HG02678 (cell line): ENCODE measurements around the gene TMEM138.

Source experiments
- ATAC-seq: cut with Tn5 transposase; IDR thresholded peaks from one replicate; pipeline ENCODE4 v1.9.1; 2021; ENCODE audit warnings: mild to moderate bottlenecking, moderate library complexity; ENCODE audit not compliant: unreplicated experiment

Gene TMEM138

GRCh38 chr11:61341706-61342105 is 20.5 kb upstream of the TMEM138 start:
- no peak for ATAC-seq

- ATAC-seq: no peak
Measured at GRCh38 chr11:61342207-61342803, 19.9 kb upstream of the TMEM138 start.

DNA sequence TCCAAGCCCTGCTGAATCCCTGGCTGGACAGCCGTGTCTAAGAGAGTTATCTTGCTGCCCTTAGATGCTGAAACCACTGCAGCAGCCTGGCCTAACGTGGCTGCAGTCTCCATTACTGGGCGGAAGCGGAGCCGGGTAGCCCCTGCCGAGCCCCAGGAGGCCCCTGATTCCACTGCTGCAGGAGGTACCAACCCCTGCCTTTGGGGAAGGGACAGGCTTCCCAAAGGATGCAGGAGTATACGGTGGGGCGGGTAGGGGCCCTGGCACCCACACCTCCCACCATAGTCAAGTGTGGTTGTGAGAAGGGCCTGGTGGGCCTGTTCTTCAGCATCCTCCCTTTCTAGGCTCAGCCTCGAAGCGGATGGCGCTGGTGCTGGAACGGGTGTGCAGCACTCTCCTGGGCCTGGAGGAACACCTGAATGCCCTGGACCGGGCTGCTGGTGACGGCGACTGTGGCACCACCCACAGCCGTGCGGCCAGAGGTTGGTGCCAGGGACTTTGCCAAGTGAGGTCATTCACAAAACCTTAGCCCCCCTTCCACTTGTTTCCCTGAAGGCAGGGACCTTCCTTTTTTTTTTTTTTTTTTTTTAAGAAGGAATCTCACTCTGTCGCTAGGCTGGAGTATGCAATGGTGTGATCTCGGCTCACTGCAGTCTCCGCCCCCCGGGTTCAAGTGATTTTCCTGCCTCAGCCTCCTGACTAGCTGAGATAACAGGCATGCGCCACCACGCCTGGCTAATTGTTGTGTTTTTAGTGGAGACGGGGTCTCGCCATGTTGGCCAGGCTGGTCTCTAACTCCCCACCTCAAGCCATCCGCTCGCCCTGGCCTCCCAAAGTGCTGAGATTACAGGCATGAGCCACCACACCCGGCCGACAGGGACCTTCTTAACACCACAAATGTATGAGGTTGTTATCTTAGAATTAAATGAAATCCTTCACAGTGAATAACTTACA is 18.1 kb upstream of the TMEM138 start:
- no peak for ATAC-seq

DNA sequence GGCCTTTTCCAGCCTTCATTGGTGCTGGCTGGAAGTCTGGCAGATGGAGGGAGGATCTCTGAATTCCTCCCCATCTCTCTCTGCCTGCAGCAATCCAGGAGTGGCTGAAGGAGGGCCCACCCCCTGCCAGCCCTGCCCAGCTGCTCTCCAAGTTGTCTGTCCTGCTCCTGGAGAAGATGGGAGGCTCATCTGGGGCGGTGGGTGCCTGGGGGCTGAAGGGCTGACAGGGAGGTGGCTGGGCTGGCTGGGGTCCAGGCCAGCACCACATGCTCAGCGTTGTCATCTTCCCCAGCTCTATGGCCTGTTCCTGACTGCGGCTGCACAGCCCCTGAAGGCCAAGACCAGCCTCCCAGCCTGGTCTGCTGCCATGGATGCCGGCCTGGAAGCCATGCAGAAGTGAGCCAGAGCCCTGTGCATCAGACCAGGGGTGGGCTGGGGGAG is 17.0 kb upstream of the TMEM138 start:
- no peak for ATAC-seq

GRCh38 chr11:61345954-61346843 is 16.0 kb upstream of the TMEM138 start:
- ATAC-seq: no peak

- ATAC-seq: no peak
Measured at GRCh38 chr11:61347916-61348461, 14.2 kb upstream of the TMEM138 start.

DNA sequence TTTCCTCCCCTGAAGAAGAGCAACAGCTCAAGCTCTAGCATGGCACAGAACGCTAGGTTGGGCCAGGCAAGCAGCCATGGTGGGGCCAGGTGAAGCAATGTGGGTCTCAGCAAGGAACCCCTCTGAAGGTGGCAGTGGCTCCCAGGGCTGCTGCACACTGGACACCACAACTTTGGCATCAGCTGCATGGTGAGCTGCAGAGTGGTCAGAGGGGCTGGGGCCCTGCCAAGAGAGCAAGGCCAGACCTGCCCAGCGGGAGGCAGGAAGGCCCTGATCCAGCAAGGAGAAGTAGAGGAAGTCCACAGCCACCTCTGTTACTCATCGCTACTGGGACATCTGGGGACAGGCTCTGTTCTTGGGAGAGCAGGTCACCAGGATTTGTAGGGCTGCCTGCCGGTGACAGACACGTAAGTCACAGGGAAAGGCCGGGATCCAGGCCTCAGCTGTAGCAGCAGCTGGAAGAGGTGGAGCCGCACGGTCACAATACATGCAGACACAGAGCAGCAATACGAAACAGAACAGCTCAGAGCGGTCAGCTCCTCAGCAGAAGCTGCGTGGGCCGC is 12.9 kb upstream of the TMEM138 start:
- no peak for ATAC-seq

DNA sequence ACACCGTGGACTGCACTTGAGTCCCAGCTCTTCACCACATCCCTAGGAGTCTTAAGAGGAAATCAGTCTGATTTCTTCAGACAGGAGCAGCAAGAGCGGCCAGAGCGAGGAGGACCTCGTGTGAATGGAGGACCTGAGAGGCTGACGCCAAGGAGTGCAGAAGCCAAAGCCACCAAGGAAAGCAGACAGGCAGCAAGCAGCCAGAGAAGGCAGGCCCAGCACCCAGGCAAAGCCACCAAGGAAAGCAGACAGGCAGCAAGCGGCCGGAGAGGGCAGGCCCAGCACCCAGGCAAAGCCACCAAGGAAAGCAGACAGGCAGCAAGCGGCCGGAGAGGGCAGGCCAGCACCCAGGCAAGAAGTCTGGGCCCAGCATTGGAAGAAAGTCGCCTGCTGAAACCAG is 12.3 kb upstream of the TMEM138 start:
- ATAC-seq: no peak

DNA sequence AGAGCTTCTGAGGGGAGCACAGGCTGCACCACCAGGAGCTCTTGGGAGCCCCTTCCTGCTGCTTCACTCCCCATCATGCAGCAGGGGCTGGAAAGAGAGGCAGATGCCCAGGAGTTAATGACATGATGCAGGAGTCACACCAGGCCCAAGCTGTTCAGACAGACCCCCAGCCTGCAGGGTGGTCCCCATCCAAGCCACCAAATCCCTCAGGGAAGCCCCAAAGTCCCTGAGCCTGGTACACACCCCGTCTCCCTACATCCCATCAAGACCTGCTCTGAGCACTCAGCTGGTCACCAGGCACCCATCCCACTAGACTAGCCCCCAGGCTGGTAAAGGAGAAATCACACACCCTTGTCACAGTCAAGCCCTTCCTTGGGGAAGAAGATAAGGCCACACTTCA is 11.8 kb upstream of the TMEM138 start:
- no peak for ATAC-seq

DNA sequence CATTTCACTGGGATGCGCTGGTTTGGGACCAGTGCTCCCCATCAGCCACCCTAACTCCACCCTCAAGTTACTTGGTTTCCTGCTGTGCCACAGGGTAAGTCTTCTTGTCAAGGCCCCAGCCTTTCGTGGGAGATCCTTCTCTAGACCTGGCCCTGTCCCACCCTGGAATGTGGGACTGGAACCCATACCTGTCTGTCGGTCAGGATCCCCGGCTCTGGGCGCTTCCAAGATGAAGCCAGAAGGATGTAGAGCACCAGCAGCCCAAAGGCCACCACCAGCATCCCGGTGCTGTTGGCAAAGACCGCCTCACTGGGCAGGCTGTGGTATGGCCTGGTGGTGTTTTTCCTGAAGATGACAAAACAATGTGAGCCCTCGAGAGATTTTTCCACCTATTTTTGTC is 11.4 kb upstream of the TMEM138 start:
- ATAC-seq: no peak

DNA sequence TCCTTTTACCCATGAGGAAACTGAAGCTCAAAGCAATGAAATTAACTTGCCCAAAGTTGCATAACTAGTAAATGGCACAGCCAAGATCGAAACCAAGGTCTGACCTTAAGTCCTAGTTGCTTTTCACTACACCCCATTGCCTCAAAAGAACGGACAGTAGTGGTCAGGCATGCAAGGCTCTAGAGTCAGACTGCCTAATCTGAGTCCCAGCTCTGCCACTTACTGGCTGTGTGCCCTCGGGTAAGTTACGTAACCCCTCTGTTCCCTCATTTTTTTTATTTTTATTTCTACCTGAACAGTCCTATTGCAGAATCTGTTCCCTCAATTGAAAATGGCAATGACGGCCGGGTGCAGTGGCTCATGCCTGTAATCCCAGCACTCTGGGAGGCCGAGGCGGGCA is 10.1 kb upstream of the TMEM138 start:
- ATAC-seq: no peak

GRCh38 chr11:61353131-61354067 is 8.8 kb upstream of the TMEM138 start:
- no peak for ATAC-seq

DNA sequence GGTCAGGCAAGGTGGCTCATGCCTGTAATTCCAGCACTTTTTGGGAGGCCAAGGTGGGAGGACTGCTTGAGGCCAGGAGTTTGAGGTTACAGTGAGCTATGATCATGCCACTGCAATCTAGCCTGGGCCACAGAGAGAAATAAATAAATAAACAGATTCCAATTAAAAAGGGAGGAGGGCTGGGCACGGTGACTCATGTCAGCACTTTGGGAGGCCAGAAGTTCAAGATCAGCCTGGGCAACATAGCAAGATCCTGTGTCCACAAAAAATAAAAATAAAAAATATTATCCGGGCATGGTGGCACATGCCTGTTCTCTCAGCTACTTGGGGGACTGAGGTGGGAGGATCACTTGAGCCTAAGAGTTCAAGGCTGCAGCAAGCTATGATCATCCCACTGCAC is 8.0 kb upstream of the TMEM138 start:
- no peak for ATAC-seq

- ATAC-seq: no peak
Measured at GRCh38 chr11:61356706-61357105, 5.5 kb upstream of the TMEM138 start.

- peak; percentile 44 for ATAC-seq
Measured at GRCh38 chr11:61357233-61357893, 4.8 kb upstream of the TMEM138 start.

DNA sequence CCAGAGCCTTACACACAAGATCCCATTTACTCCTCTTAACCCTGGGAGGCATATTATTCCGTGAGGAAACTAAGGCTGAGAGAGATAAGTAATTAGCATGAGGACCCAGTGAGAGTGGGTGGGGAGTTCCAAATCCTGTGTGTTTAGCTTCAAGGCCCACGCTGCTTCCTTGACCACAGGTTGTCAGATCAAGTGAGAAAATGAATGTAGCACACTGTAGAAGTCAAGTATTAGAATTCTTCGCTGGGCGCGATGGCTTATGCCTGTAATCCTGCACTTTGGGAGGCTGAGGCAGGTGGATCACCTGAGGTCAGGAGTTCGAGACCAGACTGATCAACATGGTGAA is 4.3 kb upstream of the TMEM138 start:
- no peak for ATAC-seq

DNA sequence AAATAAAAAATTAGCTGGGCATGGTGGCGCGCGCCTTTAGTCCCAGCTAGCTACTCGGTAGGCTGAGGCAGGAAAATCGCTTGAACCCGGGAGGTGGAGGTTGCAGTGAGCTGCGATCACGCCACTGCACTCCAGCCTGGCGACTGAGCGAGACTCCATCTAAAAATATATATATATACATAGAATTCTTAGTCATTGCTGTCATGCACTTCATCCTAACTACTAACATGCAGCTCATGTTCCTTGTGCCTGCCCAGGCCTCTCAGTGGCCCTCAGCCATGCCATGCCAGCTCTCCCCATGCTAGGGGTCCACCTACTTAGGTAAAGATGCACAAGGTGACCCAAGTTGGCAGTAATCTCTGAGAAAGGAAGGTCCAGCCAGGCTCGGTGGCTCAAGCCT is 3.6 kb upstream of the TMEM138 start:
- no peak for ATAC-seq

GRCh38 chr11:61359516-61359915 is 2.7 kb upstream of the TMEM138 start:
- no peak for ATAC-seq

DNA sequence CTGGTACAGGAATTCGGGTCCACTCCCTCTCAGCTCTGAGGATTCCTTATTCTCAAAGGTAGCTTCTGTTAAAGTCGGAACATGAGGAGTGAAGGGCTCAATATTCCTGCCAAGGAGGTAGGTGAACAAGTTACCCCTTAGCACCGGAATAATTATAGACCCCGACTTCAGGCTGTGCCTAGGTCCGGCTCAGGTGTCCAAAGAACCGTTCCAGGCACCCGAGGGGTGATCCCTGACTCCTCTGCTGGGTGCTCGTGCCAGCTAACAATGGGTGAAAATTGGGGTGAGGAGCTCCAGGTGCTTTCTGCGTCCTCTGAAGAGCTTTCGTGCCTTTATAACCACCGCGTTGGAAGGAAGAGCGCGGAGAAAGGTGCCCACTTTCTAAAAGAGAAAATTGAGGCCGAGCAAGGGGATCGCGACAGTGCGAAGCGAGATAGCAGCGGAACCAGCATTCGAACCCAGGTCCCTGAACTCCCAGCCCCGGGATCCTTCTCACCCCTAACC is 885 bp upstream of the TMEM138 start:
- ATAC-seq: no peak
